ENCODE results near the gene ZSCAN5A.
"Not testable (repeated sequence)": the region's sequence is repeated elsewhere in the genome, so short reads cannot be mapped to it uniquely, and the experiment has no call there.

The ZSCAN5A gene

DNA sequence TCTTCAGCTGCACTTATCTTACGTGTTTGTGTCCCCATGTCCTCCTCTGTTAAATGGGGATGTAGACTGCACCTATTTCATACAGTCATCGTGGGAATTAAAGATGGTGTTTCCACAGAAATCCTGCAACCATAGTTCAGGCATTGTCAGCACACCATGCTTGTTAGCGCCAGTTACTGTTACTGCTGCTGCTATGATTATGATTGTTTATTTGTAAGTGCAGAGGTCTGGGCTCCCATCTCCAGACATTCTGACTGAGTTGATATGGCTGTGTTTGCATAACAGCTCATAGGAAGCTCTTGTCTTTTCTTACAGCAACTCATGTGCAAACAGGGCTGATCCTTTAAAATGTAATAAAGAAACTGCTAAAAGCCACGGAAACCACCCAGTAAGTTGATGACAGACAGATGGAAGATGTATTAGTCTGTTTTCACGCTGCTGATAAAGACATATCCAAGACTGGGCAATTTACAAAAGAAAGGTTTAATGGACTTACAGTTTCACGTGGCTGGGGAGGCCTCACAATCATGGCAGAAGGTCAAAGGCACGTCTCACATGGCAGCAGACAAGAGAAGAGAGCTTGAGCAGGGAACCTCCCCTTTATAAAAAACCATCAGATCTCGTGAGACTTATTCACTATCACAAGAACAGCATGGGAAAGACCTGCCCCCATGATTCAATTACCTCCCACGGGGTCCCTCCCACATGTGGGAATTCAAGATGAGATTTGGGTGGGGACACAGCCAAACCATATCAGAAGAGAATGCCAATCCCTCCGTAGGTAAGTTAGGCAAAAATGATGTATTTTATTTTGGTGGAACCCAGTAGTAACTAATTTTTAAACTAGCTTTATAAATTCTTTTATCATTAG is 1.6 kb downstream of the ZSCAN5A start:
- H3K4me1 ChIP-seq (ENCODE audit: insufficient read depth, low read length): peaks cover 13% of the 10 kb centered on the region
- no peak overlapping the region for H3K9ac ChIP-seq (ENCODE audit: low read length)
- H3K9me3 ChIP-seq (ENCODE audit: low read length): no peaks in the 10 kb centered on the region
- H3K27me3 ChIP-seq (ENCODE audit: control insufficient read depth in 1 of 2, insufficient read depth in 2 of 2, low read length in 2 of 2): no peaks in the 10 kb centered on the region
- no peak overlapping the region for H3K27ac ChIP-seq (ENCODE audit: low read depth, low read length)
- no peak overlapping the region for H3K4me3 ChIP-seq (ENCODE audit: low read depth in 1 of 2, low read length in 2 of 2)
- H3K36me3 ChIP-seq (ENCODE audit: insufficient read depth, low read length): peaks cover 4% of the 10 kb centered on the region

- peaks cover 13% of the 10 kb centered on the region for H3K4me1 ChIP-seq (ENCODE audit: insufficient read depth, low read length)
- H3K36me3 ChIP-seq (ENCODE audit: insufficient read depth, low read length): peaks cover 4% of the 10 kb centered on the region
- H3K9me3 ChIP-seq (ENCODE audit: low read length): no peaks in the 10 kb centered on the region
- no peak overlapping the region for H3K9ac ChIP-seq (ENCODE audit: low read length)
- no peak overlapping the region for H3K4me3 ChIP-seq (ENCODE audit: low read depth in 1 of 2, low read length in 2 of 2)
- H3K27ac ChIP-seq (ENCODE audit: low read depth, low read length): no peak overlapping the region
- H3K27me3 ChIP-seq (ENCODE audit: control insufficient read depth in 1 of 2, insufficient read depth in 2 of 2, low read length in 2 of 2): no peaks in the 10 kb centered on the region
These were observed 2.3 kb downstream of the ZSCAN5A start for GRCh38 chr19:56312342-56312741.

GRCh38 chr19:56310462-56310861 is 4.2 kb downstream of the ZSCAN5A start:
- Histone ChIP-seq H3K9ac (ENCODE audit: low read length) (no peak overlapping the region), H3K9me3 (ENCODE audit: low read length) (no peaks in the 10 kb centered on the region), H3K4me3 (ENCODE audit: low read depth in 1 of 2, low read length in 2 of 2) (no peak overlapping the region), H3K27ac (ENCODE audit: low read depth, low read length) (no peak overlapping the region), H3K36me3 (ENCODE audit: insufficient read depth, low read length) (peaks cover 4% of the 10 kb centered on the region), H3K4me1 (ENCODE audit: insufficient read depth, low read length) (peaks cover 8% of the 10 kb centered on the region), H3K27me3 (ENCODE audit: control insufficient read depth in 1 of 2, insufficient read depth in 2 of 2, low read length in 2 of 2) (no peaks in the 10 kb centered on the region)

DNA sequence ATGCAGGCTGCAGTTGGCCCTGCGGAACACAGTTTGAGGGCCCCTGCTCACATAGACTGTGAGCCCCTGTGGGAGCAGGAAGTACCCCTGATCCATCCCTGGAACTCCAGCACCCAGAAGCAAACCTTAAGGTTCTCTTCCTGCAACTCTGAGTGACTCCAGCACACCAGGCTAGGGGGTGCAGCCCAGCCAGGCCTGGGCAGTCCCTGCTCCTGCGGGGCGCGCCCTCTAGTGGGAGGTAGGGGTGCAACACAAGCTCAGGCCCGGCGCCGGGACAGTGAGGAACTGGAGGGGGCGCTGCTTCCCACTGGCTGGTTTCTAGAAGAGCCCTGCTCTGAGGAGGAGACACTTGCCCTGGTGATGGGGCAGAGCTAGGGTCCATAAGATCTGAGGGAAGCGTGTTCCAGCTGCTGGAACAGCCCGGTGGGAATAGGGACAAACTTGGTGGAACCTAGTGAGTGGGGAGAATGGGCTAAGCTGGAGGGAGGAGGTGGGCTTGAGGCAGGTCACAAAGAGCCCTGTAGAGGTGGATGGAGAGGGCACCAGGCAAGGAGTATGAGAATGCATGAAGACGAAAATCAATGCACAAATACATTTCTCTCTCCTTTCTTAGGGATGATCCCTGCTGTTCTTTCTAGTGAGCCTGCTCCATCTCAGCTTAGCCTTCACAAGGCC is 5.0 kb downstream of the ZSCAN5A start:
- peaks cover 4% of the 10 kb centered on the region for H3K36me3 ChIP-seq (ENCODE audit: insufficient read depth, low read length)
- H3K27ac ChIP-seq (ENCODE audit: low read depth, low read length): no peak overlapping the region
- H3K9me3 ChIP-seq (ENCODE audit: low read length): no peaks in the 10 kb centered on the region
- no peak overlapping the region for H3K4me3 ChIP-seq (ENCODE audit: low read depth in 1 of 2, low read length in 2 of 2)
- H3K9ac ChIP-seq (ENCODE audit: low read length): no peak overlapping the region
- peaks cover 6% of the 10 kb centered on the region for H3K4me1 ChIP-seq (ENCODE audit: insufficient read depth, low read length)
- H3K27me3 ChIP-seq (ENCODE audit: control insufficient read depth in 1 of 2, insufficient read depth in 2 of 2, low read length in 2 of 2): no peaks in the 10 kb centered on the region

GRCh38 chr19:56308792-56309191 is 5.8 kb downstream of the ZSCAN5A start:
- H3K4me3 ChIP-seq (ENCODE audit: low read depth in 1 of 2, low read length in 2 of 2): no peak overlapping the region
- no peaks in the 10 kb centered on the region for H3K27me3 ChIP-seq (ENCODE audit: control insufficient read depth in 1 of 2, insufficient read depth in 2 of 2, low read length in 2 of 2)
- H3K36me3 ChIP-seq (ENCODE audit: insufficient read depth, low read length): peaks cover 4% of the 10 kb centered on the region
- no peaks in the 10 kb centered on the region for H3K9me3 ChIP-seq (ENCODE audit: low read length)
- no peak overlapping the region for H3K9ac ChIP-seq (ENCODE audit: low read length)
- peaks cover 4% of the 10 kb centered on the region for H3K4me1 ChIP-seq (ENCODE audit: insufficient read depth, low read length)
- H3K27ac ChIP-seq (ENCODE audit: low read depth, low read length): no peak overlapping the region

GRCh38 chr19:56307062-56307461 is 7.6 kb downstream of the ZSCAN5A start:
- H3K4me1 ChIP-seq (ENCODE audit: insufficient read depth, low read length); H3K9me3 ChIP-seq (ENCODE audit: low read length); H3K9ac ChIP-seq (ENCODE audit: low read length); H3K27ac ChIP-seq (ENCODE audit: low read depth, low read length); H3K27me3 ChIP-seq (ENCODE audit: control insufficient read depth in 1 of 2, insufficient read depth in 2 of 2, low read length in 2 of 2); H3K4me3 ChIP-seq (ENCODE audit: low read depth in 1 of 2, low read length in 2 of 2); H3K36me3 ChIP-seq (ENCODE audit: insufficient read depth, low read length): not testable (repeated sequence)

- Histone ChIP-seq H3K9me3 (ENCODE audit: low read length) (no peaks in the 10 kb centered on the region), H3K36me3 (ENCODE audit: insufficient read depth, low read length) (no peaks in the 10 kb centered on the region), H3K27ac (ENCODE audit: low read depth, low read length) (no peak overlapping the region), H3K4me1 (ENCODE audit: insufficient read depth, low read length) (no peaks in the 10 kb centered on the region), H3K27me3 (ENCODE audit: control insufficient read depth in 1 of 2, insufficient read depth in 2 of 2, low read length in 2 of 2) (no peaks in the 10 kb centered on the region), H3K9ac (ENCODE audit: low read length) (no peak overlapping the region), H3K4me3 (ENCODE audit: low read depth in 1 of 2, low read length in 2 of 2) (no peak overlapping the region)
These were observed 8.6 kb downstream of the ZSCAN5A start for GRCh38 chr19:56306016-56306415.

DNA sequence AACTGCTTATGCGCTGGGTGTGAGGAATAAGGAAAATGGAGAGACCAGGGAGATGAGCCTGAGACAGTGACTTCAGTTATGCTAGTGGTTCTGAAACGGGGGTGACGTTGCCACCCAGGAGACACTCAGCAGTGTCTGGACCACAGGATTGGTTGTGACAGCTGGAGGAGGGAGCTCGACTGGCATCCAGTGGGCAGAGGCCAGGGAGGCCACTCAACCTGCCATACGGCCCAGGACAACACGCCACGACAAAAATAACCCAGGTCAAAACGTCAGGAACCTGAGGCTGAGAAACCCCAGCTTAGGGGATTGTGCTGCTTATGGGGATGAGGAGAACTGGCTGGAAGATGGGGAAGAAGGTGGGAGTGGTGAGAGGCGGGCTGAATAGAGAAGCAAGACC is 10.4 kb downstream of the ZSCAN5A start:
- H3K4me3 ChIP-seq (ENCODE audit: low read depth in 1 of 2, low read length in 2 of 2): no peak overlapping the region
- H3K9me3 ChIP-seq (ENCODE audit: low read length): no peaks in the 10 kb centered on the region
- no peaks in the 10 kb centered on the region for H3K4me1 ChIP-seq (ENCODE audit: insufficient read depth, low read length)
- no peaks in the 10 kb centered on the region for H3K27me3 ChIP-seq (ENCODE audit: control insufficient read depth in 1 of 2, insufficient read depth in 2 of 2, low read length in 2 of 2)
- no peak overlapping the region for H3K9ac ChIP-seq (ENCODE audit: low read length)
- H3K27ac ChIP-seq (ENCODE audit: low read depth, low read length): no peak overlapping the region
- H3K36me3 ChIP-seq (ENCODE audit: insufficient read depth, low read length): no peaks in the 10 kb centered on the region

DNA sequence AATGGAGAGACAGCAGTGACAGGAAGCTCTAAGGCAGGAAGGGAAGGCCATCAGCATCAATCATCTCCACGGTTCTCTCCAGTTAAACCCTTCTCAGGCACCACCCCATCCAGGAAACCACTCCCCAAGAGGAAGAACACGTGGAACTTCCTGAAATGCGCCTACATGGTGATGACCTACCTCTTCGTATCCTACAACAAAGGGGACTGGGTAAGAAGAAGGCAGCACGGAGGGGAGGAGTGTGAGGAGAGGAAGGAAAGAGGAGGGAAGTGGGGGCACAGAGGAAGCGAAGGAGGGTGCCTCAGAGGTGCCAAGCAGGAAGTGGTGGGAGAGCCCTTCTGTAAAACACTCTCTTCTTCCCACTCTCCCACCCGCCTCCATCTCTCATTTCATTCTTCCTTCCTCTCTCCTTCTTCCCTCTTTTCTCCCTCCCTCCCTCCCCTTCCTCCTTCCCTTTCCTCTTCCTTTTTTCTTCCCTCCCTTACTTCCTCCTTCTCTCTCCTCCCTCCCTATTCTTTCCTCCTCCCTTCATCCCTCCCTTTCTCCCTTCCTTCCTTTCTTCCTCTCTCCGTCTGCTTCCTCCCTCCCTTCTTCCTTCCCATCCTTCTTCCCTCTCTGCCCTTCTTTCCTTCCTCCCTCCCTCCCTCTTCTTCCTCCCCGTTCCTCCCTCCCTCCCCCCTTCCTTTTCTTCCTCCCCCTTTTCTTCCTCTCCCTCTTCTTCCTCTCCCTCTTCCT is 12.6 kb downstream of the ZSCAN5A start:
- no peaks in the 10 kb centered on the region for H3K27me3 ChIP-seq (ENCODE audit: control insufficient read depth in 1 of 2, insufficient read depth in 2 of 2, low read length in 2 of 2)
- no peak overlapping the region for H3K27ac ChIP-seq (ENCODE audit: low read depth, low read length)

GRCh38 chr19:56301155-56301554 is 13.5 kb downstream of the ZSCAN5A start:
- Histone ChIP-seq H3K27me3 (ENCODE audit: control insufficient read depth in 1 of 2, insufficient read depth in 2 of 2, low read length in 2 of 2) (no peaks in the 10 kb centered on the region), H3K4me1 (ENCODE audit: insufficient read depth, low read length) (no peaks in the 10 kb centered on the region), H3K4me3 (ENCODE audit: low read depth in 1 of 2, low read length in 2 of 2) (no peak overlapping the region), H3K27ac (ENCODE audit: low read depth, low read length) (no peak overlapping the region), H3K36me3 (ENCODE audit: insufficient read depth, low read length) (peaks cover 4% of the 10 kb centered on the region), H3K9me3 (ENCODE audit: low read length) (no peaks in the 10 kb centered on the region), H3K9ac (ENCODE audit: low read length) (no peak overlapping the region)

More for the DNA sequence above, 12.6 kb downstream of the ZSCAN5A start:
- H3K36me3 ChIP-seq (ENCODE audit: insufficient read depth, low read length): no peaks in the 10 kb centered on the region
- H3K9ac ChIP-seq (ENCODE audit: low read length): no peak overlapping the region
- no peaks in the 10 kb centered on the region for H3K9me3 ChIP-seq (ENCODE audit: low read length)
- no peaks in the 10 kb centered on the region for H3K4me1 ChIP-seq (ENCODE audit: insufficient read depth, low read length)
- no peak overlapping the region for H3K4me3 ChIP-seq (ENCODE audit: low read depth in 1 of 2, low read length in 2 of 2)

- Histone ChIP-seq H3K36me3 (ENCODE audit: insufficient read depth, low read length) (peaks cover 8% of the 10 kb centered on the region), H3K27ac (ENCODE audit: low read depth, low read length) (no peak overlapping the region)
These were observed 15.0 kb downstream of the ZSCAN5A start for GRCh38 chr19:56299688-56300087.

More at GRCh38 chr19:56299688-56300087, 15.0 kb downstream of the ZSCAN5A start:
- Histone ChIP-seq H3K27me3 (ENCODE audit: control insufficient read depth in 1 of 2, insufficient read depth in 2 of 2, low read length in 2 of 2) (no peaks in the 10 kb centered on the region), H3K4me3 (ENCODE audit: low read depth in 1 of 2, low read length in 2 of 2) (no peak overlapping the region), H3K9me3 (ENCODE audit: low read length) (no peaks in the 10 kb centered on the region), H3K4me1 (ENCODE audit: insufficient read depth, low read length) (no peaks in the 10 kb centered on the region), H3K9ac (ENCODE audit: low read length) (no peak overlapping the region)
